Naive thymus-derived CD8-positive, alpha-beta T cell (primary cell): Measurements from ENCODE around the gene CLCNKA. TPM values are rescaled to one million over a fixed set of nuclear protein-coding genes. Genes with fewer than 3 reads are reported as not detected.
"Not testable (repeated sequence)": the region's sequence is repeated elsewhere in the genome, so short reads cannot be mapped to it uniquely, and the experiment has no call there.

Experiments used
- ATAC-seq, 2 donors: fragments of 150-1000 bp; cut with Tn5 transposase in 1 of 2; sonication (Bioruptor Pico), chemical (Tn5 transposase) in 1 of 2; 1 replicate in 1 of 2; 2 replicates in 1 of 2; pipeline ENCODE4 v1.10.0; 2021; ENCODE audit warnings: mild to moderate bottlenecking in 2 of 2, moderate library complexity in 2 of 2
- POLR2A ChIA-PET: fragments of 350-600 bp; sonication (Branson Sonifier 250); formaldehyde crosslinking; loops from one replicate; lab custom pipeline; 2021; ENCODE audit warnings: antibody characterized with exemption; lab: Charles Lee
- DNase-seq, 10 donors: peaks; one replicate each; pipeline versions ENCODE4 v3.0.0 to v3.0.0-alpha.2; 2020 to 2022
- H3K27ac Mint-ChIP-seq, 10 donors: one replicate each; pipeline ENCODE4 v1.8.0; 2020 to 2022; ENCODE audit warnings: mild to moderate bottlenecking in 10 of 10, mixed read lengths in 10 of 10, moderate library complexity in 4 of 10, inconsistent platforms in 1 of 10
- H3K27me3 Mint-ChIP-seq, 5 donors: one replicate each; pipeline ENCODE4 v1.8.0; 2021 to 2022; ENCODE audit warnings: mixed read lengths in 5 of 5
- H3K36me3 Mint-ChIP-seq, 3 donors: one replicate each; pipeline ENCODE4 v1.8.0; 2020 to 2022; ENCODE audit warnings: mixed read lengths in 3 of 3, mild to moderate bottlenecking in 2 of 3, inconsistent platforms in 1 of 3
- H3K4me1 Mint-ChIP-seq, 4 donors: one replicate each; pipeline ENCODE4 v1.8.0; 2021 to 2022; ENCODE audit warnings: mixed read lengths in 4 of 4
- H3K4me3 Mint-ChIP-seq, 10 donors: one replicate each; pipeline ENCODE4 v1.8.0; 2020 to 2022; ENCODE audit warnings: mild to moderate bottlenecking in 10 of 10, mixed read lengths in 10 of 10, moderate library complexity in 6 of 10, inconsistent platforms in 1 of 10
- H3K9me3 Mint-ChIP-seq, 9 donors: one replicate each; pipeline ENCODE4 v1.8.0; 2020 to 2022; ENCODE audit warnings: mixed read lengths in 9 of 9, mild to moderate bottlenecking in 3 of 9, inconsistent platforms in 1 of 9, moderate library complexity in 1 of 9
- polyA plus RNA-seq, 3 donors: library from polyadenylated mRNA; unstranded; fragments of 300-500 nt; fragmentation: Illumina TruSeq; gene quantifications; one replicate each; pipeline ENCODE4 v1.2.3, GENCODE V29; 2021
- total RNA-seq, 8 experiments: library from RNA in 2 of 8; stranded (reverse) in 2 of 8; gene quantifications; one replicate each; pipeline ENCODE4 v1.2.3 and lab custom pipeline; 2021 to 2026

The CLCNKA gene
- total and polyA plus RNA-seq, 5 experiments from 2014 or later = not detected

DNA sequence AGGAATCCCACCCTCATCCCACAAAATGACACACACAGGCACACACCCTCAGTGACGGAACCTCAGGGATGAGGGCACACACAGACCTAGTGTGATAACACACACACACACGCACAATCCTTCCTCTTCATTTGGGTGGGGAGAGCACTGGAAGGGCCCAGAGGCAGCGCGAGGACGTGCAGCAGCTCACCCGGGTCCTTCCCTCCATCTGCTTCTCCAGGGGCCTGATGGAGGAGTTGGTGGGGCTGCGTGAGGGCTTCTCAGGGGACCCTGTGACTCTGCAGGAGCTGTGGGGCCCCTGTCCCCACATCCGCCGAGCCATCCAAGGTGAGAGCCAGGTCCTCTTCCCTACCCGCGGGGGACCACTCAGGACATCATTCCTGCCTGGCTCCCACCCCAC is 557 bp downstream of the CLCNKA start:
- peaks cover 0 to 7% (median 0%) of the 10 kb centered on the region in 5 donors for H3K27me3 Mint-ChIP-seq
- H3K4me3 Mint-ChIP-seq = no peak overlapping the region
- peaks cover 0 to 3% (median 2%) of the 10 kb centered on the region in 4 donors for H3K4me1 Mint-ChIP-seq
- no peak overlapping the region for H3K27ac Mint-ChIP-seq
- ATAC-seq (no peak), DNase-seq (no peak)
- H3K9me3 Mint-ChIP-seq = no peaks in the 10 kb centered on the region
- POLR2A ChIA-PET = no interaction called here
- no peaks in the 10 kb centered on the region for H3K36me3 Mint-ChIP-seq

GRCh38 chr1:16023050-16023653 is 1.3 kb downstream of the CLCNKA start:
- Mint-ChIP-seq H3K36me3 (no peaks in the 10 kb centered on the region), H3K27me3 (peaks cover 2 to 12% (median 7%) of the 10 kb centered on the region in 5 donors), H3K27ac (no peak overlapping the region), H3K4me1 (peaks cover 0 to 6% (median 4%) of the 10 kb centered on the region in 4 donors), H3K9me3 (no peaks in the 10 kb centered on the region), H3K4me3 (no peak overlapping the region)
- ATAC-seq (no peak), DNase-seq (no peak)
- POLR2A ChIA-PET = no interaction called here

DNA sequence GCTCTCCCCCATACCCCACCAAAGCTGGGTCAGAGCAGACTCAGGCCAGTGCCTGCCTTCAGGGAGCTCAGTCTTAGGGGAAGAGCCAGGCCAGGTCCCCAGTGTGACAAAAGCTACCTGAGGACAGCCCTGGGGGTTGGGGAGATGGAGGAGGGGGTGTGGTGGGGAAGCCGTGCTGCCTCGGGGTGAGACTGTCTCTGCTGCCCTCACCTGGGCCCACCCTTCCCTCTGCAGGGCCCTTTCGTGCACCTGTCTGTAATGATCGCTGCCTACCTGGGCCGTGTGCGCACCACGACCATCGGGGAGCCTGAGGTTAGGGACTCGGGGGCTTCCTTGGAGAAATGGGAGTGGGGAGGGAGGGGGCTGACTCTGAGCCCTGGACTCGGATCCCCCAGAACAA is 4.5 kb downstream of the CLCNKA start:
- H3K27ac Mint-ChIP-seq, H3K36me3 Mint-ChIP-seq, H3K9me3 Mint-ChIP-seq, H3K4me1 Mint-ChIP-seq, DNase-seq, POLR2A ChIA-PET: not testable (repeated sequence)
- Mint-ChIP-seq H3K4me3 (peak overlapping the region in 6 of 10 donors; percentile 11 to 61 (median 22)), H3K27me3 (peaks cover 5 to 34% (median 29%) of the 10 kb centered on the region in 5 donors)
- ATAC-seq = peak; percentile 48 to 51

DNA sequence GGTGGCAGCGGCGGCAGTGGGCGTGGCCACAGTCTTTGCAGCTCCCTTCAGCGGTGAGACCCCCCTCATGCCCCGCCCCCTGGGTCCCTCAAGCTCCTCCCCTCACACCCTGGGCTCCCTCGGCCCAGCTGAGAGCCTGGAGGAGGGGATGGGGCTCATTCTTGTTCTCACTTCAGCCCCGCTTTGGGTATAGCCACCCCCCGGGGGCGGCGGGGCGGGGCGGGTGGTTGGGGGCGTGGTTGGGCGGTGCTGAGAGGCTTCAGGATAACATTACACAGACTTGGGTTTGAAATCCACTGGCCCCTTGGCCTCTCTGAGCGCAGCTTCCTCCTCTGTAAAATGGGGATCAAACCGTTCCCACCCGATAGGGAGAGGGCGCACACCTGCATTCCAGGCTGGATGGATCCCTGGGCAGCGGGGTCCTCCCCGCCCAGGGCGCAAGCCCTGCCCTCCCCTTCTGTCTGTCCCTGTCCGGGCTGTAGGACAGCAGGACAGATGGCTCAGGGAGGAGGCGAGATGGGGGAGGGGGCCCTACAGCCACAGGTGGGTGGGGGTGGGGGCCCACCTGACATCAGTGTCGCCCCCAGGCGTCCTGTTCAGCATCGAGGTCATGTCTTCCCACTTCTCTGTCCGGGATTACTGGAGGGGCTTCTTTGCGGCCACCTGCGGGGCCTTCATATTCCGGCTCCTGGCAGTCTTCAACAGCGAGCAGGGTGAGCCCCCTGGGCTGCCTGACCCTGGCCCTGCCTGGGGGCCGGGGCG is 5.1 kb downstream of the CLCNKA start:
- Mint-ChIP-seq H3K27ac (no peak overlapping the region), H3K4me3 (peak overlapping the region in 6 of 10 donors; percentile 14 to 64 (median 56)), H3K36me3 (no peaks in the 10 kb centered on the region), H3K9me3 (no peaks in the 10 kb centered on the region), H3K4me1 (peaks cover 0 to 6% (median 4%) of the 10 kb centered on the region in 4 donors), H3K27me3 (peaks cover 5 to 38% (median 29%) of the 10 kb centered on the region in 5 donors)
- POLR2A ChIA-PET = no interaction called here
- ATAC-seq (peak; percentile 63 to 84), DNase-seq (peak in 8 of 10 donors; percentile 16 to 58 (median 37))

DNA sequence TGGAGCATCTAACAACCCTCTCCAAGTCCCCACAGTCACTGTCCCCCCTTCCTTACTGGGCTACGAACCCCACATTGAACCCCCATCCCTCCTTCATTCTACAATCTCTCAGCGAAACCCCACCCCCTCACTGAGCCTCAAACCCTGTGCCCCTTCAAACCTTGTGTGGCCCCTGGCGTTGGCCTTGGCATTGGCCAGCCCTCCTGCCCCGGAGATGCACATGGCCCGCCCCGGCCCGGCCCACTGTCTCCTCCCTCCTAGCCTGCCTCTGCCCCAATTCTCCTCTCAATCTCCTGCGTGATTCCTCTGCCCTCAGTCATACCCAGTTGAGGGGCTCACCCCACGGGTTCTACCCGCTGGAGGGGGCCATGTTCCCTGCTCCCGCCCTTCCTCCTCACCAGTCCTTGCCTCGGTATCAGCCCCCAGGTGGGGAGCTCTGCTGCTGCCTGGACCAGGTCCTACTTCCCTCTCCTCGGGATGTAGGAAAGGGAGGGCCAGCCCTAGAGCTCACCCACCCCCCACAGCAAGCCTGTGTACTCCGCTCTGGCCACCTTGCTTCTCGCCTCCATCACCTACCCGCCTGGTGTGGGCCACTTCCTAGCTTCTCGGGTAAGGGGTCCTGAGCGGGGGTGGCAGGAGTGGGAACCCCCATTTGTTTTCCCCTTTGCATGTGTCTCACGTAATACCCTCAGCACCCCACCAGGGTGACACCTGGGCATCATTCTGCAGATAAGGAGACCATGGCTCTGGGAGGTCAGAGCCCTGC is 6.6 kb downstream of the CLCNKA start:
- H3K36me3 Mint-ChIP-seq = no peaks in the 10 kb centered on the region
- DNase-seq = no peak
- POLR2A ChIA-PET = no interaction called here
- H3K9me3 Mint-ChIP-seq = no peaks in the 10 kb centered on the region
- no peak overlapping the region for H3K27ac Mint-ChIP-seq
- peaks cover 5 to 42% (median 25%) of the 10 kb centered on the region in 5 donors for H3K27me3 Mint-ChIP-seq
- H3K4me1 Mint-ChIP-seq = peaks cover 0 to 8% (median 5%) of the 10 kb centered on the region in 4 donors
- peak overlapping the region in 4 of 10 donors; percentile 52 to 65 (median 56) for H3K4me3 Mint-ChIP-seq
- no peak for ATAC-seq

GRCh38 chr1:16029003-16029268 is 7.1 kb downstream of the CLCNKA start:
- POLR2A ChIA-PET, H3K27ac Mint-ChIP-seq, H3K36me3 Mint-ChIP-seq, DNase-seq, H3K4me3 Mint-ChIP-seq, ATAC-seq, H3K9me3 Mint-ChIP-seq, H3K4me1 Mint-ChIP-seq: not testable (repeated sequence)
- H3K27me3 Mint-ChIP-seq = peaks cover 5 to 42% (median 25%) of the 10 kb centered on the region in 5 donors

DNA sequence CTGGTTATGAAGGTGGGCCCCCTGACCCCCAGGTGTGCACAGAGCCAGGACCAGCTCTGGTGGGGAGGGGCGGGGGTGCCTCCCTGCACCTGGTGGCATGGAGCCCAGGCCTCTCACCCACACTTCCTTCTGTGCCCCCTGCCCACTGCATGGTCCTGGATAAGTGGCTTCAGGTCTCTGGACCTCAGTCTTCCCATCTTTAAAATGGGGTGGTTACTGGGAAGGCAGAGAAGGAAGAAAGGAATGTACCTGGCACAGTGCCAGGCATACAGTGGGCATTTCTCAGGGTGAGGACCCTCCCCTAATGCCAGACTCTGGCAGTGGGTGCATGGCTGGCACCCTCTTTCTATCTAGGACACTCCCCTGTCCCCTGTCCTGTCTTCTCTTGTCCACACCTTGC is 7.5 kb downstream of the CLCNKA start:
- H3K4me3 Mint-ChIP-seq = no peak overlapping the region
- no peak for ATAC-seq
- DNase-seq = no peak
- H3K4me1 Mint-ChIP-seq = peaks cover 0 to 6% (median 5%) of the 10 kb centered on the region in 4 donors
- POLR2A ChIA-PET = no interaction called here
- H3K36me3 Mint-ChIP-seq = no peaks in the 10 kb centered on the region
- no peaks in the 10 kb centered on the region for H3K9me3 Mint-ChIP-seq
- peaks cover 5 to 45% (median 24%) of the 10 kb centered on the region in 5 donors for H3K27me3 Mint-ChIP-seq
- H3K27ac Mint-ChIP-seq = no peak overlapping the region

GRCh38 chr1:16031551-16031950 is 9.7 kb downstream of the CLCNKA start:
- H3K9me3 Mint-ChIP-seq = no peaks in the 10 kb centered on the region
- no peak overlapping the region for H3K27ac Mint-ChIP-seq
- no peak overlapping the region for H3K4me3 Mint-ChIP-seq
- DNase-seq = no peak
- POLR2A ChIA-PET = no interaction called here
- peaks cover 0 to 6% (median 3%) of the 10 kb centered on the region in 4 donors for H3K4me1 Mint-ChIP-seq
- H3K27me3 Mint-ChIP-seq = peaks cover 5 to 43% (median 26%) of the 10 kb centered on the region in 5 donors
- H3K36me3 Mint-ChIP-seq = no peaks in the 10 kb centered on the region
- no peak for ATAC-seq

DNA sequence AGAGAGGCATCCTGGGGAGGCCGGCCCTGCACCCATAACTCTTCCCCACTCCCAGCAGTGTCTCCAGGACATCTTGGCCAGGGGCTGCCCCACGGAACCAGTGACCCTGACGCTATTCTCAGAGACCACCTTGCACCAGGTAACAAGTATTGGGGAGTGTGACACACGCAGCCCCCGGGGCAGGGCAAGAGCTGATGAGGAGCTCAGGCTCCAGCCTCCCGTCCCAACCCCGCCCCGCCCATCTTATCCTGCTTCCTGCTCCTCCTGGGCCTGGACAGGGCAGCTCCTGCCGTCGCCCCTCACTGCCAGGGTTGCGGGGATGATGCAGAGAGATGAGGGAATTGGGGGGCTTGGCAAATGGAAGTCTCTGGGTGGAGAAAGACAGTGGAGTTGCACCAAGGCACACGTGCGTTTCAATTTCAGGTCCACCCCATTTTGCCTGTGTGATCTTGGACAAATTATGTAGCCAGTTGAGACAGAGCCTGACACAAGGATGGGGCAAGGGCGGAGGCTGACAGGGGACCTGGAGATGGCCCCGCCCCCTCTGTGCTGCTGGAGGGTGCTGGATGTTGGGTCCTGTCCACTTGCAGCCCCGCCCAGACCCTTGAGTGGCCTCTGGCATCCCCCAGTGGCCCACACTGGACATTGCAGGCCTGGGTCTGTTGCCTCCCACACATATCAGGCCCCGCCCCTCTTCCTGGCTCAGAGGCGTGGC is 10.7 kb downstream of the CLCNKA start:
- Mint-ChIP-seq H3K27me3 (peaks cover 6 to 48% (median 26%) of the 10 kb centered on the region in 5 donors), H3K4me1 (peaks cover 0 to 6% (median 3%) of the 10 kb centered on the region in 4 donors), H3K4me3 (no peak overlapping the region), H3K9me3 (no peaks in the 10 kb centered on the region), H3K36me3 (no peaks in the 10 kb centered on the region), H3K27ac (no peak overlapping the region)
- ATAC-seq (peak; percentile 63 to 68), DNase-seq (peak in 6 of 10 donors; percentile 13 to 34 (median 18))
- POLR2A ChIA-PET = no interaction called here

DNA sequence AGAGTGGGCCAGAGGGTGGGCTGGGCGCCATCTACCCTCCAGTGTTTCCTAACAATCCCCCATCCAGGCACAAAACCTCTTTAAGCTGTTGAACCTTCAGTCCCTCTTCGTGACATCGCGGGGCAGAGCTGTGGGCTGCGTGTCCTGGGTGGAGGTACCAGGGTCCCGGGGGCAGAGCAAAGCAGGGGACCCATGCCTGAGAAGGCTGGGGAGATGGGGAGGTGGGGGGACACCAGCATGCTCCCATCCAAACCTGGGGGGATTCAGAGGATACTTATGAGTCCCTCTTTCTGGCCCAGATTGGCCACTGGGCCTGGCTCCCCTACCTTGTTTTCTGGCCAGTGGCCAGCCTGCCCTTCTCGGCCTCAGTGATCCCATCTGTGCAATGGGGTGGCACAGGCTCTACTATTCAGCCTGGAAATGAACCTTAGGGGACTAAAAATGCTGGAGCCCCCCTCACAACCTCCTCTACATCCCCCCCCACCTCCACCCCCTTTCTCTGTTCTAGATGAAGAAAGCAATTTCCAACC is 11.3 kb downstream of the CLCNKA start:
- peaks cover 5 to 43% (median 21%) of the 10 kb centered on the region in 5 donors for H3K27me3 Mint-ChIP-seq
- H3K9me3 Mint-ChIP-seq, H3K4me3 Mint-ChIP-seq, DNase-seq, H3K4me1 Mint-ChIP-seq, POLR2A ChIA-PET, ATAC-seq, H3K36me3 Mint-ChIP-seq, H3K27ac Mint-ChIP-seq: not testable (repeated sequence)

GRCh38 chr1:16036461-16036860 is 14.6 kb downstream of the CLCNKA start:
- H3K4me1 Mint-ChIP-seq, H3K27ac Mint-ChIP-seq, H3K9me3 Mint-ChIP-seq, H3K36me3 Mint-ChIP-seq, H3K4me3 Mint-ChIP-seq, DNase-seq, ATAC-seq, POLR2A ChIA-PET: not testable (repeated sequence)
- H3K27me3 Mint-ChIP-seq = peaks cover 0 to 17% (median 3%) of the 10 kb centered on the region in 5 donors

- Mint-ChIP-seq H3K9me3 (no peaks in the 10 kb centered on the region), H3K27ac (no peak overlapping the region), H3K36me3 (no peaks in the 10 kb centered on the region), H3K4me1 (no peaks in the 10 kb centered on the region), H3K4me3 (no peak overlapping the region), H3K27me3 (peaks cover 0 to 11% (median 3%) of the 10 kb centered on the region in 5 donors)
- ATAC-seq = no peak
- DNase-seq = no peak
- POLR2A ChIA-PET = no interaction called here
Measured at GRCh38 chr1:16038620-16038912, 16.7 kb downstream of the CLCNKA start.
